ENCODE results near the gene SCP2D1.

DNA sequence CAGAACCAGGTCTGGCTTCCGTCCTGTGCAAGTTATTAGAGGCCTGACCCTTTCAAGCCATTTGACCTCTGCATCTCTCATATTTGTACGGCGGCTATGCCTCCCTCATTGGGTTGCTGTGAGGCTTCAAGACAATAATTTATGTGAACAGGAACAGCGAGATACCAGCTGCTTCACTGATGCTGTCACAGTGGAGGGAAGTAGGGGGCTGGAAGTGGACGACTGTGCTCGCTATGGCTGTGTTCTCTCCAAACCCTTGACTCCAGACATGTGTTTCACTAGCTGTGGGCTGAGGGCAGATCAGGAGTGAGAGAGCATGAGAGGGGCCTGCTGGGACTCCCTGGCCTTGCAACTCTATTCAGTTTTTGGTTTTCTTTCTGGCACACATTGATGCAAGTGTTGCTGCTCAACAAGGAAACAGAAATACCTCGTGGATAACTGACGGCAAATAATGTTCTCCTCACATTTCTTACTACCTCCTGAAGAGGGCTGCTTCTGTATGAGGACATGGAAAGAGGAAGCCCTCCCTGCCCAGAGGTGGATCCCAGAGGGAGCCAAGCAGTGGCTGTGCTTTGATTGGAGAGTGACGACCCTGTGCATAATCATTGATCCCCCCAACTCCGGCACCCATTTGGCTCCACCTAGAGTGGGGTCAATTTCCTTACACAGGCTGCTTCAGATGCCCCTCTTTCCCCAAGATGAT, 34.7 kb upstream of the SCP2D1 start:
- TF ChIP-seq, protein P1, sequence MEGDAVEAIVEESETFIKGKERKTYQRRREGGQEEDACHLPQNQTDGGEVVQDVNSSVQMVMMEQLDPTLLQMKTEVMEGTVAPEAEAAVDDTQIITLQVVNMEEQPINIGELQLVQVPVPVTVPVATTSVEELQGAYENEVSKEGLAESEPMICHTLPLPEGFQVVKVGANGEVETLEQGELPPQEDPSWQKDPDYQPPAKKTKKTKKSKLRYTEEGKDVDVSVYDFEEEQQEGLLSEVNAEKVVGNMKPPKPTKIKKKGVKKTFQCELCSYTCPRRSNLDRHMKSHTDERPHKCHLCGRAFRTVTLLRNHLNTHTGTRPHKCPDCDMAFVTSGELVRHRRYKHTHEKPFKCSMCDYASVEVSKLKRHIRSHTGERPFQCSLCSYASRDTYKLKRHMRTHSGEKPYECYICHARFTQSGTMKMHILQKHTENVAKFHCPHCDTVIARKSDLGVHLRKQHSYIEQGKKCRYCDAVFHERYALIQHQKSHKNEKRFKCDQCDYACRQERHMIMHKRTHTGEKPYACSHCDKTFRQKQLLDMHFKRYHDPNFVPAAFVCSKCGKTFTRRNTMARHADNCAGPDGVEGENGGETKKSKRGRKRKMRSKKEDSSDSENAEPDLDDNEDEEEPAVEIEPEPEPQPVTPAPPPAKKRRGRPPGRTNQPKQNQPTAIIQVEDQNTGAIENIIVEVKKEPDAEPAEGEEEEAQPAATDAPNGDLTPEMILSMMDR (IDR thresholded peaks at IDR 0.05; ENCODE audit: poor library complexity, severe bottlenecking) = no peak
- TF ChIP-seq POLR2AphosphoS5 (IDR thresholded peaks at IDR 0.05) (no peak), EZH2 (IDR thresholded peaks at IDR 0.05; ENCODE audit: borderline replicate concordance, insufficient read depth, low read length, poor library complexity, severe bottlenecking) (no peak), TAF1 (IDR thresholded peaks at IDR 0.05; ENCODE audit: low read depth) (no peak), EP300 (conservative IDR thresholded peaks at IDR 0.05; ENCODE audit: poor library complexity, severe bottlenecking) (no peak), RAD21 (conservative IDR thresholded peaks at IDR 0.05) (no peak), MXI1 (conservative IDR thresholded peaks at IDR 0.05; ENCODE audit: poor library complexity, severe bottlenecking) (no peak), SMC3 (conservative IDR thresholded peaks at IDR 0.05; ENCODE audit: poor library complexity) (no peak)
- TF ChIP-seq, protein P2, sequence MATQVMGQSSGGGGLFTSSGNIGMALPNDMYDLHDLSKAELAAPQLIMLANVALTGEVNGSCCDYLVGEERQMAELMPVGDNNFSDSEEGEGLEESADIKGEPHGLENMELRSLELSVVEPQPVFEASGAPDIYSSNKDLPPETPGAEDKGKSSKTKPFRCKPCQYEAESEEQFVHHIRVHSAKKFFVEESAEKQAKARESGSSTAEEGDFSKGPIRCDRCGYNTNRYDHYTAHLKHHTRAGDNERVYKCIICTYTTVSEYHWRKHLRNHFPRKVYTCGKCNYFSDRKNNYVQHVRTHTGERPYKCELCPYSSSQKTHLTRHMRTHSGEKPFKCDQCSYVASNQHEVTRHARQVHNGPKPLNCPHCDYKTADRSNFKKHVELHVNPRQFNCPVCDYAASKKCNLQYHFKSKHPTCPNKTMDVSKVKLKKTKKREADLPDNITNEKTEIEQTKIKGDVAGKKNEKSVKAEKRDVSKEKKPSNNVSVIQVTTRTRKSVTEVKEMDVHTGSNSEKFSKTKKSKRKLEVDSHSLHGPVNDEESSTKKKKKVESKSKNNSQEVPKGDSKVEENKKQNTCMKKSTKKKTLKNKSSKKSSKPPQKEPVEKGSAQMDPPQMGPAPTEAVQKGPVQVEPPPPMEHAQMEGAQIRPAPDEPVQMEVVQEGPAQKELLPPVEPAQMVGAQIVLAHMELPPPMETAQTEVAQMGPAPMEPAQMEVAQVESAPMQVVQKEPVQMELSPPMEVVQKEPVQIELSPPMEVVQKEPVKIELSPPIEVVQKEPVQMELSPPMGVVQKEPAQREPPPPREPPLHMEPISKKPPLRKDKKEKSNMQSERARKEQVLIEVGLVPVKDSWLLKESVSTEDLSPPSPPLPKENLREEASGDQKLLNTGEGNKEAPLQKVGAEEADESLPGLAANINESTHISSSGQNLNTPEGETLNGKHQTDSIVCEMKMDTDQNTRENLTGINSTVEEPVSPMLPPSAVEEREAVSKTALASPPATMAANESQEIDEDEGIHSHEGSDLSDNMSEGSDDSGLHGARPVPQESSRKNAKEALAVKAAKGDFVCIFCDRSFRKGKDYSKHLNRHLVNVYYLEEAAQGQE (IDR thresholded peaks at IDR 0.05; ENCODE audit: borderline replicate concordance) = no peak

Data from neural cell (in vitro differentiated cells).